Panc1 (cell line): ENCODE results near the gene PPP1R27. TPM values are rescaled to one million over a fixed set of nuclear protein-coding genes. Genes with fewer than 3 reads are reported as not detected.

Source experiments
- ATAC-seq: fragments of 200-7000 bp; cut with Tn5 transposase; 2 replicates; pipeline ENCODE4 v1.9.1; 2020; ENCODE audit warnings: mild to moderate bottlenecking, moderate library complexity
- BruUV-seq: library from RNA; stranded (reverse); fragments of 400-500 nt; replicated peaks from 2 replicates; lab custom pipeline; 2021; lab: Mats Ljungman, UMichigan
- CTCF ChIA-PET: fragments of 300-600 bp; sonication (Branson Sonifier 250); formaldehyde crosslinking; loops from one replicate; lab custom pipeline; 2022; ENCODE audit warnings: antibody characterized with exemption; lab: Charles Lee
- POLR2A ChIA-PET: fragments of 300-600 bp; sonication (Branson Sonifier 250); formaldehyde crosslinking; loops from one replicate; lab custom pipeline; 2022; ENCODE audit warnings: antibody characterized with exemption; lab: Charles Lee
- DNase-seq: peaks from one replicate; pipeline ENCODE4 v3.0.0-alpha.2; 2010; ENCODE audit warnings: low read depth, low spot score
- H3K27ac ChIP-seq: 2 replicates; pipeline ENCODE4 v1.5.1; 2011; ENCODE audit warnings: mild to moderate bottlenecking, low read length, inconsistent platforms
- H3K27me3 ChIP-seq: fragments of 200-500 bp; sonication (Bioruptor generic); 2 replicates; pipeline ENCODE4 v1.6.0; 2014; ENCODE audit warnings: low read length, inconsistent platforms; ENCODE audit not compliant: control insufficient read depth, insufficient read depth
- H3K36me3 ChIP-seq: fragments of 200-500 bp; sonication (Bioruptor generic); 2 replicates; pipeline ENCODE4 v1.5.1; 2014; ENCODE audit warnings: inconsistent platforms, mild to moderate bottlenecking, low read length, moderate library complexity; ENCODE audit not compliant: control insufficient read depth, insufficient read depth
- H3K4me1 ChIP-seq: 2 replicates; pipeline ENCODE4 v1.5.1; 2011; ENCODE audit warnings: inconsistent platforms, mild to moderate bottlenecking, low read length, moderate library complexity; ENCODE audit not compliant: control insufficient read depth, insufficient read depth
- H3K4me3 ChIP-seq, 2 experiments: 2 replicates each; pipeline ENCODE4 v1.5.1; 2011 to 2012; ENCODE audit warnings: low read depth in 2 of 2, low read length in 2 of 2, mild to moderate bottlenecking in 2 of 2, inconsistent platforms in 1 of 2, moderate library complexity in 1 of 2
- H3K9me3 ChIP-seq: fragments of 200-500 bp; sonication (Bioruptor generic); 2 replicates; pipeline ENCODE4 v1.5.1; 2014; ENCODE audit warnings: low read depth, mild to moderate bottlenecking, inconsistent platforms, low read length, moderate library complexity; ENCODE audit not compliant: control insufficient read depth, insufficient read depth
- POLR2AphosphoS5 ChIP-seq: IDR thresholded peaks from 2 replicates; pipeline ENCODE4 v1.6.1; 2012; ENCODE audit warnings: mild to moderate bottlenecking, low read depth, low read length, moderate library complexity
- SIN3A ChIP-seq: IDR thresholded peaks from 2 replicates; pipeline ENCODE4 v1.6.1; 2012; ENCODE audit warnings: low read depth, mild to moderate bottlenecking, low read length, moderate library complexity, borderline replicate concordance; ENCODE audit not compliant: insufficient read depth
- TCF7L2 ChIP-seq: IDR thresholded peaks from 2 replicates; pipeline ENCODE4 v1.6.1; 2011; ENCODE audit warnings: mild to moderate bottlenecking, low read depth, low read length, inconsistent platforms
- in situ Hi-C: cut with HindIII; loops from 2 replicates; pipeline ENCODE4 v1.10.0; 2016; ENCODE audit warnings: low sequenced_read_pairs, low pct_unique_long_range_greater_than_20kb
- intact Hi-C: fragments of 100-400 bp; cut with micrococcal nuclease; formaldehyde crosslinking; loops from one replicate; pipeline ENCODE4 v1.10.0; 2022; ENCODE audit not compliant: unreplicated experiment
- total RNA-seq: library from RNA; stranded (reverse); gene quantifications from one replicate; pipeline ENCODE4 v1.2.1, GENCODE V29; 2021; ENCODE audit not compliant: unreplicated experiment
- TF ChIP-seq, protein P1 (sequence below), 2 experiments: IDR thresholded peaks; 2 replicates each; pipeline ENCODE4 v1.6.1; 2011 to 2012; ENCODE audit warnings: low read depth in 2 of 2, control low read depth in 1 of 2, low read length in 1 of 2, mild to moderate bottlenecking in 1 of 2, moderate library complexity in 1 of 2; ENCODE audit not compliant: insufficient read depth in 1 of 2
- TF ChIP-seq, protein P2 (sequence below): fragments of 450-650 bp; IDR thresholded peaks from 2 replicates; pipeline ENCODE4 v1.5.1; 2017; ENCODE audit warnings: mild to moderate bottlenecking

PPP1R27 gene
- total RNA-seq, 1 experiment from 2014 or later = not detected

DNA sequence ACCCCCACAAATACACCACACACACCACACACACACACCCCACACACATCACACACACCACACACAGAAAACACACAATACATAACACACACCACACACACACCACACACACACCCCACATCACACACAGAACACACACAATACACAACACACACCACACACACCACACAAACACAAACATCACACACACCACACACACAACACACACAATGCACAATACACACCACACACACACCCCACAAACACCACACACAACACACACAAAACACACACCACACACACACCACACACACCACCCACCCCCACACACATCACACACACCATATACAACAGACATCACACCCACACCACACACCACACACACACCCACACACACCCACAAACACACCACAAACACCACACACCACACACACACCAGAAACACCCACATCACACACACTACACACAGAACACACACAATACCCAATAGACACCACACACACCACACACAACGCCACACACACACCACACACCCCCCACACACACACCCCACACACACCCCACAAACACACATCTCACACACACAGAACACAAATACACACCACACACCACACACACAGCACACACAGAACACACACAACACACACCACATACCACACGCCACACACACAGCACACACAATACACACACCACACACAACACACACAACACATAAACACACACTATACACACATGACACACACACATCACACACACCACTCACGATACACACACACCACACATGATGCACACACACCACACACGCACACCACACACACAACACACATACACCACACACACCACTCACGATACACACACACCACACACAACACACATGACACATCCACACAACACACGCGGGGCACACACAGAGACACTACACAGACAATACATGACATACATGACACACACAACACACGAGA is 41.9 kb downstream of the PPP1R27 start:
- TF ChIP-seq, protein P1, sequence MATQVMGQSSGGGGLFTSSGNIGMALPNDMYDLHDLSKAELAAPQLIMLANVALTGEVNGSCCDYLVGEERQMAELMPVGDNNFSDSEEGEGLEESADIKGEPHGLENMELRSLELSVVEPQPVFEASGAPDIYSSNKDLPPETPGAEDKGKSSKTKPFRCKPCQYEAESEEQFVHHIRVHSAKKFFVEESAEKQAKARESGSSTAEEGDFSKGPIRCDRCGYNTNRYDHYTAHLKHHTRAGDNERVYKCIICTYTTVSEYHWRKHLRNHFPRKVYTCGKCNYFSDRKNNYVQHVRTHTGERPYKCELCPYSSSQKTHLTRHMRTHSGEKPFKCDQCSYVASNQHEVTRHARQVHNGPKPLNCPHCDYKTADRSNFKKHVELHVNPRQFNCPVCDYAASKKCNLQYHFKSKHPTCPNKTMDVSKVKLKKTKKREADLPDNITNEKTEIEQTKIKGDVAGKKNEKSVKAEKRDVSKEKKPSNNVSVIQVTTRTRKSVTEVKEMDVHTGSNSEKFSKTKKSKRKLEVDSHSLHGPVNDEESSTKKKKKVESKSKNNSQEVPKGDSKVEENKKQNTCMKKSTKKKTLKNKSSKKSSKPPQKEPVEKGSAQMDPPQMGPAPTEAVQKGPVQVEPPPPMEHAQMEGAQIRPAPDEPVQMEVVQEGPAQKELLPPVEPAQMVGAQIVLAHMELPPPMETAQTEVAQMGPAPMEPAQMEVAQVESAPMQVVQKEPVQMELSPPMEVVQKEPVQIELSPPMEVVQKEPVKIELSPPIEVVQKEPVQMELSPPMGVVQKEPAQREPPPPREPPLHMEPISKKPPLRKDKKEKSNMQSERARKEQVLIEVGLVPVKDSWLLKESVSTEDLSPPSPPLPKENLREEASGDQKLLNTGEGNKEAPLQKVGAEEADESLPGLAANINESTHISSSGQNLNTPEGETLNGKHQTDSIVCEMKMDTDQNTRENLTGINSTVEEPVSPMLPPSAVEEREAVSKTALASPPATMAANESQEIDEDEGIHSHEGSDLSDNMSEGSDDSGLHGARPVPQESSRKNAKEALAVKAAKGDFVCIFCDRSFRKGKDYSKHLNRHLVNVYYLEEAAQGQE (IDR thresholded peaks at IDR 0.05; ENCODE audit: insufficient read depth in 1 of 2, low read depth in 2 of 2, low read length in 1 of 2) = no peak
- TF ChIP-seq POLR2AphosphoS5 (no peak), TCF7L2 (no peak), SIN3A (no peak)
- TF ChIP-seq, protein P2, sequence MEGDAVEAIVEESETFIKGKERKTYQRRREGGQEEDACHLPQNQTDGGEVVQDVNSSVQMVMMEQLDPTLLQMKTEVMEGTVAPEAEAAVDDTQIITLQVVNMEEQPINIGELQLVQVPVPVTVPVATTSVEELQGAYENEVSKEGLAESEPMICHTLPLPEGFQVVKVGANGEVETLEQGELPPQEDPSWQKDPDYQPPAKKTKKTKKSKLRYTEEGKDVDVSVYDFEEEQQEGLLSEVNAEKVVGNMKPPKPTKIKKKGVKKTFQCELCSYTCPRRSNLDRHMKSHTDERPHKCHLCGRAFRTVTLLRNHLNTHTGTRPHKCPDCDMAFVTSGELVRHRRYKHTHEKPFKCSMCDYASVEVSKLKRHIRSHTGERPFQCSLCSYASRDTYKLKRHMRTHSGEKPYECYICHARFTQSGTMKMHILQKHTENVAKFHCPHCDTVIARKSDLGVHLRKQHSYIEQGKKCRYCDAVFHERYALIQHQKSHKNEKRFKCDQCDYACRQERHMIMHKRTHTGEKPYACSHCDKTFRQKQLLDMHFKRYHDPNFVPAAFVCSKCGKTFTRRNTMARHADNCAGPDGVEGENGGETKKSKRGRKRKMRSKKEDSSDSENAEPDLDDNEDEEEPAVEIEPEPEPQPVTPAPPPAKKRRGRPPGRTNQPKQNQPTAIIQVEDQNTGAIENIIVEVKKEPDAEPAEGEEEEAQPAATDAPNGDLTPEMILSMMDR = no peak
- ChIA-PET CTCF (no interaction called here), POLR2A (no interaction called here)
- in situ Hi-C loops (no loop called here), intact Hi-C loops (no loop called here)
- no peak overlapping the region for H3K4me3 ChIP-seq
- no peak overlapping the region for H3K27ac ChIP-seq
- no peaks in the 10 kb centered on the region for H3K27me3 ChIP-seq
- ATAC-seq = no peak
- no peak for DNase-seq
- BruUV-seq = no TSS peak
- H3K4me1 ChIP-seq = no peaks in the 10 kb centered on the region
- no peaks in the 10 kb centered on the region for H3K9me3 ChIP-seq
- H3K36me3 ChIP-seq = no peaks in the 10 kb centered on the region

Other genes starting within 250 kb of the PPP1R27 start
- 246 TPM for gene NPLOC4, start 197.9 kb downstream of the PPP1R27 start, total RNA-seq
- gene TSPAN10, start 197.9 kb downstream of the PPP1R27 start, total RNA-seq = 4.8 TPM
- 0.85 TPM for gene PDE6G, start 178.5 kb downstream of the PPP1R27 start, total RNA-seq
- 42.8 TPM for gene OXLD1, start 168.4 kb downstream of the PPP1R27 start, total RNA-seq
- 74.6 TPM for gene CCDC137, start 168.3 kb downstream of the PPP1R27 start, total RNA-seq
- gene ARL16, start 151.3 kb downstream of the PPP1R27 start, total RNA-seq = 52.7 TPM
- 240 TPM for gene HGS, start 151.0 kb downstream of the PPP1R27 start, total RNA-seq
- 157 TPM for gene MRPL12, start 131.7 kb downstream of the PPP1R27 start, total RNA-seq
- gene SLC25A10, start 122.8 kb downstream of the PPP1R27 start, total RNA-seq = 81.2 TPM
- gene GCGR, start 30.9 kb downstream of the PPP1R27 start, total RNA-seq = 1.6 TPM
- 115 TPM for gene MCRIP1, start 1.8 kb downstream of the PPP1R27 start, total RNA-seq
- gene P4HB, start 25.5 kb upstream of the PPP1R27 start, total RNA-seq = 759 TPM
- 420 TPM for gene ARHGDIA, start 36.3 kb upstream of the PPP1R27 start, total RNA-seq
- 253 TPM for gene ALYREF, start 56.5 kb upstream of the PPP1R27 start, total RNA-seq
- gene ANAPC11, start 56.7 kb upstream of the PPP1R27 start, total RNA-seq = 218 TPM
- gene NPB, start 67.2 kb upstream of the PPP1R27 start, total RNA-seq = 3.9 TPM
- gene PCYT2, start 76.3 kb upstream of the PPP1R27 start, total RNA-seq = 91.2 TPM
- gene SIRT7, start 83.1 kb upstream of the PPP1R27 start, total RNA-seq = 82.5 TPM
- 57.0 TPM for gene MAFG, start 92.7 kb upstream of the PPP1R27 start, total RNA-seq
- gene PYCR1, start 102.2 kb upstream of the PPP1R27 start, total RNA-seq = 212 TPM
- gene MYADML2, start 112.2 kb upstream of the PPP1R27 start, total RNA-seq = not detected
- 2.0 TPM for gene NOTUM, start 126.1 kb upstream of the PPP1R27 start, total RNA-seq
- 64.7 TPM for gene ASPSCR1, start 142.6 kb upstream of the PPP1R27 start, total RNA-seq
- 187 TPM for gene CENPX, start 187.8 kb upstream of the PPP1R27 start, total RNA-seq
- gene LRRC45, start 188.3 kb upstream of the PPP1R27 start, total RNA-seq = 29.9 TPM
- 39.4 TPM for gene RAC3, start 196.6 kb upstream of the PPP1R27 start, total RNA-seq
- gene DCXR, start 202.6 kb upstream of the PPP1R27 start, total RNA-seq = 128 TPM
- 43.4 TPM for gene RFNG, start 216.8 kb upstream of the PPP1R27 start, total RNA-seq
- 175 TPM for gene GPS1, start 216.8 kb upstream of the PPP1R27 start, total RNA-seq
- gene DUS1L, start 230.8 kb upstream of the PPP1R27 start, total RNA-seq = 115 TPM